Dermis microvascular lymphatic vessel endothelial cell (primary cell): ENCODE results near the gene CSF2. TPM values are rescaled to one million over a fixed set of nuclear protein-coding genes. Genes with fewer than 3 reads are reported as not detected.

ENCODE experiments used
- DNase-seq, 2 donors: peaks; one replicate each; pipeline versions ENCODE4 v3.0.0 to v3.0.0-alpha.2; 2010; ENCODE audit warnings: low read depth in 2 of 2
- total RNA-seq: library from RNA; depleted of rRNA; stranded (reverse); fragments of >200 nt; gene quantifications from 2 replicates; pipeline ENCODE4 v1.2.1, GENCODE V29; 2014

Gene CSF2
- total RNA-seq, 1 donor from 2014 or later, result 0.13 TPM

- no peak for DNase-seq
Observed at GRCh38 chr5:132054697-132055440, 18.7 kb upstream of the CSF2 start.

GRCh38 chr5:132055441-132055807 lies 18.2 kb upstream of the CSF2 start:
- DNase-seq, result no peak

GRCh38 chr5:132055808-132056609 lies 17.6 kb upstream of the CSF2 start:
- DNase-seq, result no peak

- no peak for DNase-seq
Observed at GRCh38 chr5:132056610-132057497, 16.7 kb upstream of the CSF2 start.

- DNase-seq, result no peak
Observed at GRCh38 chr5:132057498-132058255, 15.9 kb upstream of the CSF2 start.

GRCh38 chr5:132058646-132059042 lies 14.9 kb upstream of the CSF2 start:
- no peak for DNase-seq

- no peak for DNase-seq
Observed at GRCh38 chr5:132059043-132059695, 14.4 kb upstream of the CSF2 start.

GRCh38 chr5:132059696-132060500 lies 13.7 kb upstream of the CSF2 start:
- DNase-seq, result no peak

GRCh38 chr5:132060501-132061161 lies 13.0 kb upstream of the CSF2 start, which contains the start of gene IL3:
TSS of gene IL3 (plus strand) at chr5:132060655. CDS start at chr5:132060707, 52 bp downstream.
- no peak for DNase-seq

GRCh38 chr5:132063090-132063911 lies 10.3 kb upstream of the CSF2 start:
- peak in 1 of 2 donors; percentile 59 for DNase-seq

GRCh38 chr5:132064140-132064539 lies 9.4 kb upstream of the CSF2 start:
- DNase-seq, result no peak

GRCh38 chr5:132064738-132065331 lies 8.8 kb upstream of the CSF2 start:
- DNase-seq, result peak in 1 of 2 donors; percentile 70

- peak; percentile 44 to 77 for DNase-seq
Observed at GRCh38 chr5:132065351-132065937, 8.1 kb upstream of the CSF2 start.

GRCh38 chr5:132065951-132066701 lies 7.5 kb upstream of the CSF2 start:
- DNase-seq, result no peak

- DNase-seq, result no peak
Observed at GRCh38 chr5:132066871-132067270, 6.7 kb upstream of the CSF2 start.

- no peak for DNase-seq
Observed at GRCh38 chr5:132067451-132067850, 6.1 kb upstream of the CSF2 start.
